ENCODE results near the gene ATP6V1C2.
A peak's percentile ranks its signal among the peaks of the same experiment; 100 is the strongest.

ATP6V1C2 gene

DNA sequence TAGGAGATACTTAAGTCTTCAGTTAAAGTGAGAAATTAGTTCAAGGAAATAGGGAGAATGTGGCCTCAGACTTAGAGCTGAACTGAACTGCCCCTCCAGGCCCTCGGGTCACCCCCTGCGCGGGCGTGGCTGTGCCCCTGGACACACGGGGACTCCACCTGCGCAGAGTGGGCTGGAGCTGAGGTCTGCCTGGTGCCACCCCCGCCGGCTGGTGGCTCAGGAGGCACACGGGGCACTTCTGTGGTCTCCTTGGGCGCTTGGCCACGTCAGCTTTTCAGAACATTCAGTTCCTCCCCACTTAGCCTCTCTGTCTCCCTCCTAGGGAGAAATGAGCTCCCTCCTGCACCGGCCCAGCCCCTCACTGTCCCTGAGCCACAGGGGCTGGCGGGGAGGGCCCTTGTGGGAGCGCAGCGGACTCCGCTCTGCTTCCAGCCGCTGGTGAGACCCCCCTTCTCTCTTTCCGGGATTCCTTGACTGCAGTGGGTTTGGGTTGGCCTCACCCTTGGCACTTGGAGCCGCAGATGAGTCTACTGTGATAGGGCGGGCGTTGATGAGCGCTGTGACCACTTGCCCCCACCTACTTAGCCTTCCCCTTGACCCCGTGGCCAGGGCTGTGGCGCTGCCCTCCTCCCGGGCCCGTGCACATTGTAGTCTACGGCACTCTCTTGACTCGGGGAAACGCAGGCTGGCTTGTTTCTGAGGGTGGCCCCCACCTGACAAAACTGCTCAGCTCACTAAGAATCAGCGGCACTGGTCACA, 109.4 kb downstream of the ATP6V1C2 start:
- no peak overlapping the region for H3K4me3 ChIP-seq (ENCODE audit: low read depth, low read length)
- in situ Hi-C loops (cut with HindIII; ENCODE audit: low sequenced_read_pairs): no loop called here
- TF ChIP-seq, protein P1, sequence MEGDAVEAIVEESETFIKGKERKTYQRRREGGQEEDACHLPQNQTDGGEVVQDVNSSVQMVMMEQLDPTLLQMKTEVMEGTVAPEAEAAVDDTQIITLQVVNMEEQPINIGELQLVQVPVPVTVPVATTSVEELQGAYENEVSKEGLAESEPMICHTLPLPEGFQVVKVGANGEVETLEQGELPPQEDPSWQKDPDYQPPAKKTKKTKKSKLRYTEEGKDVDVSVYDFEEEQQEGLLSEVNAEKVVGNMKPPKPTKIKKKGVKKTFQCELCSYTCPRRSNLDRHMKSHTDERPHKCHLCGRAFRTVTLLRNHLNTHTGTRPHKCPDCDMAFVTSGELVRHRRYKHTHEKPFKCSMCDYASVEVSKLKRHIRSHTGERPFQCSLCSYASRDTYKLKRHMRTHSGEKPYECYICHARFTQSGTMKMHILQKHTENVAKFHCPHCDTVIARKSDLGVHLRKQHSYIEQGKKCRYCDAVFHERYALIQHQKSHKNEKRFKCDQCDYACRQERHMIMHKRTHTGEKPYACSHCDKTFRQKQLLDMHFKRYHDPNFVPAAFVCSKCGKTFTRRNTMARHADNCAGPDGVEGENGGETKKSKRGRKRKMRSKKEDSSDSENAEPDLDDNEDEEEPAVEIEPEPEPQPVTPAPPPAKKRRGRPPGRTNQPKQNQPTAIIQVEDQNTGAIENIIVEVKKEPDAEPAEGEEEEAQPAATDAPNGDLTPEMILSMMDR (IDR thresholded peaks at IDR 0.05; ENCODE audit: low read depth, low read length): no peak
- no peak for DNase-seq (ENCODE audit: low read depth, low spot score)

DNA sequence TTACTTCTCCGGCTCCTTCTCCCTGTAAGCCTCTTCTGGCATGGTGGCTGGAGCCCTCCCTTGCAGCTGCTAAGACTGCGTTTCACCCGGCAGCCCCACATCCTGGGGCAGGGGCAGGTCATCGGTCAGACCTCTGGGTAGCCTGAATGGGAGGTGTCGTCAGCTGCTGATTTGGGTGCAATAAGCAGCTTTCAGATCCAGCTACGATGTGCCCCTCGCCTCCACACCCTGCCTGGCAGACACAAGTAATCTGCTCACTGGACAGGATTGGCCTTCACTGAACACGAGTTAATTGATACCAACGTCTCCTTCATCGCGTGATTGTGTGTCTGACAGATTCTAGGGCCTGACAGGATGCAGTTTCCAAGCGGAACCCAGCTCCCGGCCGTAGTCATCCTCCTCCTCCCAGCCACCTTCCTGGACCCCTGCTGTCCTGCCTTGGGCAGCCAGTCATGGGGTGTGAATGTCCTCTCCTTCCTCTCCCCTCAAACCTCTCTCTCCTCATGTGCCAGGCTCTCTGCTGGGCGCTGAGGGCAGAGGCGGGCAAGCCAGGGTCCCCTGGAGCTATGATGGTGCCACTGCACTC, 110.1 kb downstream of the ATP6V1C2 start:
- H3K4me3 ChIP-seq (ENCODE audit: low read depth, low read length): no peak overlapping the region
- no peak for DNase-seq (ENCODE audit: low read depth, low spot score)
- TF ChIP-seq, protein P1 (IDR thresholded peaks at IDR 0.05; ENCODE audit: low read depth, low read length): no peak
- in situ Hi-C loops (cut with HindIII; ENCODE audit: low sequenced_read_pairs): no loop called here

DNA sequence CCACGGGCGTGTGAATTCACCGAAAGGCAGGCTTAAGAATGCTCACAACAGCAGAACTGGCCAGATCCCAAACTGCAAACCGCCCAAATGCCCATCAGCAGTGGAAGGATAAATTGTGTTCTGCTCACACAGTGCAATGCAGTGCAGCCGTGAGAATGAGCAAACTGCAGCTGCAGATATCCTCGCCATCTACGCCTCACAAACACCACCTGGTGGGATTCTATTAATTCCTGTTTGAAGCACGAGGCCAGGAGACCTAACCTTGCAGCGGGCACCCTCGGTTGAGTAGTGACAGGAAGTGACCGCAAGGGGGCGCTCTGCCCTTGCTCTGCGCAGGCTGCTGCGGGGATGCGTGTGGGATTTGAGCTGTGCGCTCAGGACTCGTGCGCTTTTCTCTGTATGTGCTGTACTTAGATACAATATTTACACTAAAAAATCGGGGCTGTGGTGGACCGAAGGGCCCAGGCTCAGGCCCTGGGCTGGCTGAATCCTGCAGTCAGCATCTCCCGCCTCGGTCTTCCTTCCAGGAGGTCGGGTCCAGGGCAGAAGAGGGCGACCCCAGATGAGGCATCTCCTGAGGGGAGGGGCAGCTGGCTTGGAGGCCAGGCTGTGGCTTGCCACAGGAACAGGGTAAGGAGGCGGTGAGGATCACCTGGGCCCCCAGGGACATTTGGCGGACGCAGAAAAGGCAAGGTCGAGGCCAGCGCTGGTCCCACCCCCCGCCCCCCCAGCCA, 110.9 kb downstream of the ATP6V1C2 start:
- peak; percentile 76 for DNase-seq (ENCODE audit: low read depth, low spot score)
- TF ChIP-seq, protein P1 (IDR thresholded peaks at IDR 0.05; ENCODE audit: low read depth, low read length): peak; percentile 95
- H3K4me3 ChIP-seq (ENCODE audit: low read depth, low read length): no peak overlapping the region
- in situ Hi-C loops (cut with HindIII; ENCODE audit: low sequenced_read_pairs): no loop called here

DNA sequence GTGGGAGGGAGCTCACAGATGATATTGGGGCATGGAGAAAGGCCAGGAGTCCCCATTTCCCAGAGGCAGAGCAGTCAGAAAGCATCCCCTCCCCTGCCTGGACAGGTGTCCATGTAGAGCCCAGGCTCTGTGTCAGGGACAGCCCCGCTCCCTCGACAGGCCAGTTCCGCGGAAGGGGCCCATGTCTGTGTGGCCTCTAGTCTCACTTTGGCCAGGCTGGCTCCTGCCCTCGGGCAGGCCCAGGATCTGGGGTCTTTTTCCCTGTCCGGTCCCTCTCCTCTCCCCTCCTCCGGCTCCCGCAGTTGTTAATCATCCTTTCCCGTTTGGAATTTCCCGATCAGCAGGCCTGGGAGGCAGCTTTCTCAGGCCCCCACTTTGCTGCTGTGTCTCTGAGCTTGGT, 111.6 kb downstream of the ATP6V1C2 start:
- TF ChIP-seq, protein P1 (IDR thresholded peaks at IDR 0.05; ENCODE audit: low read depth, low read length): no peak
- in situ Hi-C loops (cut with HindIII; ENCODE audit: low sequenced_read_pairs): no loop called here
- DNase-seq (ENCODE audit: low read depth, low spot score): no peak
- H3K4me3 ChIP-seq (ENCODE audit: low read depth, low read length): no peak overlapping the region

DNA sequence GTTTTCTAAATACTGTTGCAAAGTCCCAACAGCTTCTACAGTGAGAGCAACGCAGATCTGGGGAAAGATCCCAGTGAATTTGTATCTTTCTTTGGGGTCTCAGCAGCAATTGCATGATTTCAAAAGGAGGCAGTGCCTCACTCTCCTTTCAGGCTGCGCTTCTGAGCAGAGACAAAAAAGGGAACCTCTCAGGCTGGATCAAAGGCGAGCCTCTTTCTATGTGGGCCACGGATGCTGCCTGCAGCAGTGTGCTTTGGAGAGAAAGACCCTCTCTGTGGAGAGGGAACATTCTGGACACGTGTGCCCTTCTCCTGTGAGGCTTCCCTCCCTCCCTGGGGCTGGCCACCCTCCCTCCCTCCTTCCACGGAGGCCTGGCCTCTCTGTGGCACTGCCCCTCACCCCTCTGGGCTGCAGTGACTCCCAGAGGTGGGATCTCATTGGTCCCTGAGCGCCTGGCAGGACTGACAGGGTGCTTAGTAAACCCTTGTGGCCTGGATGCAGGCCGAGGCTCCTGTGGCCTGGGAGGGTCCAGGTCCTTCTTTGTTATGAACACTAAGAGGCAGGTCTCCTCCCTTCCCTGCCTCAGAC, 112.7 kb downstream of the ATP6V1C2 start:
- TF ChIP-seq, protein P1 (IDR thresholded peaks at IDR 0.05; ENCODE audit: low read depth, low read length): no peak
- in situ Hi-C loops (cut with HindIII; ENCODE audit: low sequenced_read_pairs): no loop called here
- H3K4me3 ChIP-seq (ENCODE audit: low read depth, low read length): no peak overlapping the region
- DNase-seq (ENCODE audit: low read depth, low spot score): peak; percentile 14

Data from astrocyte of the spinal cord (primary cell).